ENCODE results near the gene HCRTR2. TPM values are rescaled to one million over a fixed set of nuclear protein-coding genes. Genes with fewer than 3 reads are reported as not detected.
A peak's percentile ranks its signal among the peaks of the same experiment; 100 is the strongest.

The HCRTR2 gene
- total RNA-seq, 1 donor from 2014 or later, result not detected

DNA sequence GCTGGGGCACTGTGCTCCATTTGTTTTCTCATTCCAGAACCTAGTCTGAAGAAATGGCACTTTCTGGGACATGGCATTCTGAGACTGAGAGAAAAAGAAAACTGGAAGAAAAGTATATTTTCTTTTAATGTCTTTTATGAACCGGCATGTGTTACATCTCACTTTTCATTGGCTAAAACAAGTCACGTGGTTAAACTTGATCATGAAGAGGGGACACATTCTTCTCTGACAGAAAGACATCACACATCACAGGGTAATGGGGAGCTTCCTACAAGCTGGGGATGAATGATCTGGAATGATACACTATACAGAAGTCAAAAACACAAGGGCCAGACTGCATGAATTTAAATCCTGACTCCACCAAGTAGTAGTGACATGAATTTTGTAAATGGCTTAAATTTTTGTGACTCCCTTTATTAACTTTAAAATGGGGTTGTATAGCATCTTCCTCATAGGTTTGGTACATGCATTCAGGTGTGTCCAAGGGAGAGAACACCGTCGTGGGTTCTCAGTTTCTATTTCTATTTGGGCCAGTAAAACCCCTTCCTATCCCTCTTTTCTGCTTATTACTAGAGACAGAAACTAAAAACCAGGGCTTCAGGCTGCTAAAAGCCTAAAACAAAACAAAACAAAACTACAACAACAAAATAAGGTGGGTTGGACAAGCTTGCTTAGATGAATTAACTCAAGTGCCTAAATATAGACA, 91.2 kb downstream of the HCRTR2 start:
- no peak overlapping the region for H3K4me3 ChIP-seq
- H3K4me1 ChIP-seq, result no peaks in the 10 kb centered on the region
- no peaks in the 10 kb centered on the region for H3K9me3 ChIP-seq
- no peaks in the 10 kb centered on the region for H3K27me3 ChIP-seq
- intact Hi-C loops (cut with DNase I), result no loop called here
- DNase-seq (no peak), ATAC-seq (no peak)
- no peak for TF ChIP-seq CTCF (IDR thresholded peaks at IDR 0.05)
- H3K27ac ChIP-seq, result no peak overlapping the region
- H3K36me3 ChIP-seq, result no peaks in the 10 kb centered on the region

DNA sequence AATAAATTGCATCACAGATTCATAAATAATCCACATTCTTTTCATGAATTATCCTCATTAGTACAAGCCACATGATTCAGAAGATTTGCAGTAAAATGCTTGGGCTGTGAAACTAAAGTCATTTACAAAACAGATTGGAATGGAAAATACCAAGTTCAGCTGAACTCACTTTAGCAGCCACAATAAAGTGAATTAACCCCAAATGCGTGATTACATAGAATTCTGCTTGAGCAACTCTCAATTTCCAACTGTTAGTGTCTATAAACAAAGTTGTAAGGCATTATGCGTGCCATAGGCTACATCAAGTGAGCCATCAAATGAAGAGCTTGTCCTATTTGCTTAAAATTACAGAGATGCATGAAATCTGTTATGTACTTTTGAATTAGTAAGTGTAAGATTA, 92.6 kb downstream of the HCRTR2 start:
- ATAC-seq, result no peak
- no peak for TF ChIP-seq CTCF (IDR thresholded peaks at IDR 0.05)

GRCh38 chr6:55276745-55277530, 102.6 kb downstream of the HCRTR2 start:
- intact Hi-C loops (cut with DNase I), result no loop called here
- no peaks in the 10 kb centered on the region for H3K9me3 ChIP-seq
- peak; percentile 52 for TF ChIP-seq CTCF (IDR thresholded peaks at IDR 0.05)
- ATAC-seq (peak; percentile 63), DNase-seq (no peak)
- H3K4me3 ChIP-seq, result no peak overlapping the region
- no peaks in the 10 kb centered on the region for H3K36me3 ChIP-seq
- H3K27ac ChIP-seq, result no peak overlapping the region
- H3K4me1 ChIP-seq, result no peaks in the 10 kb centered on the region
- H3K27me3 ChIP-seq, result no peaks in the 10 kb centered on the region

More for the DNA sequence above, 92.6 kb downstream of the HCRTR2 start:
- Histone ChIP-seq H3K36me3 (no peaks in the 10 kb centered on the region), H3K27me3 (no peaks in the 10 kb centered on the region), H3K4me3 (no peak overlapping the region), H3K27ac (no peak overlapping the region), H3K9me3 (no peaks in the 10 kb centered on the region), H3K4me1 (no peaks in the 10 kb centered on the region)
- DNase-seq, result no peak
- intact Hi-C loops (cut with DNase I), result no loop called here

- no peak for DNase-seq
- ATAC-seq, result no peak
- Histone ChIP-seq H3K4me1 (no peaks in the 10 kb centered on the region), H3K9me3 (no peaks in the 10 kb centered on the region), H3K4me3 (no peak overlapping the region), H3K27me3 (no peaks in the 10 kb centered on the region), H3K36me3 (no peaks in the 10 kb centered on the region), H3K27ac (no peak overlapping the region)
- no peak for TF ChIP-seq CTCF (IDR thresholded peaks at IDR 0.05)
- intact Hi-C loops (cut with DNase I), result no loop called here
Observed at GRCh38 chr6:55277646-55278045, 103.3 kb downstream of the HCRTR2 start.

GRCh38 chr6:55281215-55281614, 106.9 kb downstream of the HCRTR2 start:
- no peak for ATAC-seq
- TF ChIP-seq CTCF (IDR thresholded peaks at IDR 0.05), result no peak
- Histone ChIP-seq H3K27ac (no peak overlapping the region), H3K4me3 (no peak overlapping the region), H3K4me1 (no peaks in the 10 kb centered on the region), H3K36me3 (no peaks in the 10 kb centered on the region), H3K9me3 (no peaks in the 10 kb centered on the region), H3K27me3 (no peaks in the 10 kb centered on the region)
- no peak for DNase-seq
- intact Hi-C loops (cut with DNase I), result no loop called here

Data from upper lobe of right lung (tissue), 1 donor.